ENCODE measurements around the gene PDGFA.

The PDGFA gene

DNA sequence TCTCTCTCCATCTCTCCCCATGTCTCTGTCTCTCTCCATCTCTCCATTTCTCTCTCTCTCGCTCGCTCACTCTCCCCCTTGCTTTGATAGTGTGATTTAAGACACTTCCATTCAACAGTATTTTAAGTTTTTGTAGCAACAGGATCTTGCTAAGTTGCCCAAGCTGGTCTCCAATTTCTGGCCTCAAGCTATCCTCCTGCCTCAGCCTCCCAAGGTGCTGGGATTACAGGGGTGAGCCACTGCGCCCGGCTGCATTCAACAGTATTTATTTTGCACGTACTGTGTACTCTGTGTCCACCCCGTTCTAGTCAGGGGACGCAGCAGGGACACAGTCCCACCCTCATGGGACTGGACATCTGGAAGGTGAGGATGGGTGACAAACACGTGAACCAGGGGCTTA, 14.4 kb upstream of the PDGFA start:
- no peak for DNase-seq

GRCh38 chr7:533266-533665, 13.6 kb upstream of the PDGFA start:
- no peak for DNase-seq

DNA sequence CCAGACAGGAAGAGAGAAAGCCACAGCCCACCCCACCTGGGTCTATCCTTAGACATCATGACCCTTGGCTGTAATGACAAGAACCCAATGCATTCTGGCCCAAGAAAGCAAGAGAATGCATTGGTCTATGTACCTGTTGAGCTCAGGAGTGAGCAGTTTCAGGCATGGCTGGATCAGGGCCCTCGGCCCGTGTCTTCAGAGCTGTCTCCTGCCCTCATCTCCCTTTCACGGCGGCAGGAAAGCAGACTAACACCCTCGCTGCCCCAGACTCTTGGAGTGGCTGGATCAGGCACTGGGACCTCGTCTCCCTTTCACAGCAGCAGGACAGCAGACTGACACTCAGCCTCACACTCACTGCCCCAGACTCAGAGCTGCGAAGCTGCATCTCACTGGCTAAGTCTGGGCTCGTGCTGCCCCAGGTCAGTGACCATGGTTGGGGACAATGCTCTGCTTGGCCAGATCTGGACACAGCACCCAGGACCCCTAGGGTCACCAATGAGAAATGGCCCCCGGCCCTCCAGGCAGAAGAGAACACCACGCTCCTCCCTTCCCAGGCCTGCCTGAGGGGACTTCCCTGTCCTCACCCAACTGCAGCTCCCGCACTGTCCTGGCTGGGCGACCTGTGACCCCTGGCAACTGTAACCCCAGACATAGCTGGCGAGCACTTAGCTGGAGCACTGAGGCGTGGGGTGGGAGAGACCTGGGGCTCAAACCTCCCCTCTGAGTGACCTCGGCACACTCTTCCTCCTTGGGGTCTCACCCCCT, 12.9 kb upstream of the PDGFA start:
- DNase-seq: no peak

GRCh38 chr7:531777-532176, 12.1 kb upstream of the PDGFA start:
- DNase-seq: no peak

GRCh38 chr7:528451-528850, 8.8 kb upstream of the PDGFA start:
- DNase-seq: no peak

GRCh38 chr7:527723-528122, 8.1 kb upstream of the PDGFA start:
- DNase-seq: no peak

GRCh38 chr7:526460-527034, 6.9 kb upstream of the PDGFA start:
- no peak for DNase-seq

- peak; percentile 39 to 57 for DNase-seq
Measured at GRCh38 chr7:525740-526139, 6.1 kb upstream of the PDGFA start.

DNA sequence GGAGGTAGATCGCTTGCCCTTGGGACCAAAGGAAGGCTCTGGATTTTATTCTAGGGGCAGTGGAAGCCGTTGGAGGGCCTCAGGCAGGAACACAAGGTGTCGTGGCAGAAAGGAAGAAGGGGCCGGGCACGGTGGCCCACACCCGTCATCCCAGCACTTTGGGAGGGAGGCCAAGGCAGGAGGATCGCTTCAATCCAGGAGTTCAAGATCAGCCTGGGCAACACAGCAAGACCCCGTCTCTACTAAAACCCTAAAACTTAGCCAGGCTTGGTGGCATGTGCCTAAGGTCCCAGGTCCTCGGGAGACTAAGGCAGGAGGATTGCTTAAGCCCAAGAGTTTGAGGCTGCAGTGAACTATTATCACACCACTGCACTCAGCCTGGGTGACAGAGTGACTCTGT, 5.2 kb upstream of the PDGFA start:
- DNase-seq: no peak

DNA sequence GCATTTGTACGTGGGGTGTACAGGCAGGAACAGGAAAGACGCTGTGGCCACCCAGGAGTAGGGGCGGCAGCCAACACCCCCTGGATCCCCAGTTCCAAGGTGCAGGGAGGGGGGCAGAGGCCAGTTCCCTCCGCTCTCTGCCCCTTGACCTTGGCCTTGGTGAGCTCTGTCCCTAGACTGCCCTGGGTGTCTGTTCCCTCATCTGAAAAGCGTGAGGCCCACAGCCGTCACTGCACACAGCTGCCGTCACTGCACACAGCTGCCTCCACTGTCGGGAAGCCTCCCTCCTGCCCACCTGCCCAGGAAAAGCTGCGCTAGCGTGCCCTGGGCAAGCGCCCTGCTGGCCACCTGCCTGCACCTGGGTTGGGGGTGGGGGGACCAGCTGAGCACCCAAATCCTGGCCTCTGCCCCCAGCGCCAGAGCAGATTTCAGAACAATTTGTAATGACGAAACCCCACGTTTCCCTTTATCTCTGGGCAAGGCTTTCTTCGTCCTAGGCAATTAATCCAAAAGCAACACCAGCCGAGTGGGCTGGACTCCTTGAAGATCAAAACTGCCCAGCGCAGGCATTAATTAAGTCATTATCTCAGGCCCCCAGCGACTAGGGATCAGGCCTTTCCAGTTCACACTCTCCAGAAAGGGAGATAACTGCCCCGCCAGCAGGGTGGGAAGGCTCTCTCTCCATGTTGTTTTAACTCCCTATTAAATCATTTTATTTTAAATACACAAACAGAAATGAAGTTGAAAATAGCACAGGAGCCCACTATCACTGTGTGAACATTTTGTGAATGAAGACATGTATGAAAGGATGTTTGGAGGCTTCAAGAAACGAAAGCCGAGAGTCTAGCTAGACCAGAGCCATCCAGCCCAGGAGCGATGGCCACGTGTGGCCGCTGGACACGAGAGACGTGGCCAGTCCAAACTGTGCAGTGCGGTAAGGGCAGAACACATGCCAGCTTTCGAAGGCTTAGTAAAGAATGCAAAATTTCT, 4.0 kb upstream of the PDGFA start:
- no peak for DNase-seq

GRCh38 chr7:522951-523314, 3.3 kb upstream of the PDGFA start:
- DNase-seq: no peak

DNA sequence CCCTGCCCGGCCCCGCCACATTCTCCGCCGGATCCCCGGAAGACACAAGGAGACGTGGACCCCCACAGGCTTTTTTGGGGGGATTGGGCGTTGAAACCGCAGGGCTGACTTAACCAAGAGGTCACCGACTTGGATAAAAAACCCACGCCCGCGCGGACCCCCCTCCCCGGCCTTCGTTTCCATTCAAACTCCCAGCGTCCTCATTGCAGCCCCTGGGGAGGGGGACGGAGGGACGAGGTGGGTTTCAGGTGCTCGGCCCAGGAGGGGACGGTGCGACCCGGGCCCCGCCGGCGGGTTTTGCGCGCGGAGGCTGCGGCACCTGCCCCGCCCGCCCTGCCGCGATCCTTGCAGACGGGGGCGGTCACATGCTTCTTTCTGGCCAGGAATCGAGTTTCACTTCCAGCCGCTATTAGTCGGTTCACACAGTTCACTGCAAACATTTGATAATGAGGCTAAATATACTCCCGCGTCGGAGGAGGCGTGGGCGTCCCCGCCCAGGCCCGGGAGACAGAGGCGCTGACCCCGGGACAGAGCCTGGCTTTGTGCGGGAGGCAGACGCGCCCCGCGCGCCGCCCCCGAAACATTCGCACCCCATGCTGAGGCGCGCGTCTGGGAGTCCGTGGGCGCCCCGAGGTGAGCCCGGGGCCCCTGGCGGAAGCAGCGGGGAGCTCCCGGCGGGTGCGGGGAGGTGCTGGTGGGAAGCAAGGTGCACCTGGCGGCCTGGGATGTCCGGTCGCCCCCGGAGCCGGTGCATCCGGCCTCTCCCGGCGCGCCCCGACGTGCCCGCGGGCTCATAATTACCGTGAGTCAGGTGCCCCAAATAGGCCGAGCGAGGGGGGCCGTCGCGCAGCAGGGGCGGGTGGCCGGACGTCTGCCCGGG, 2.7 kb upstream of the PDGFA start:
- DNase-seq: peak in 1 of 2 experiments; percentile 2

GRCh38 chr7:521221-522070, 1.8 kb upstream of the PDGFA start:
- DNase-seq: no peak

DNA sequence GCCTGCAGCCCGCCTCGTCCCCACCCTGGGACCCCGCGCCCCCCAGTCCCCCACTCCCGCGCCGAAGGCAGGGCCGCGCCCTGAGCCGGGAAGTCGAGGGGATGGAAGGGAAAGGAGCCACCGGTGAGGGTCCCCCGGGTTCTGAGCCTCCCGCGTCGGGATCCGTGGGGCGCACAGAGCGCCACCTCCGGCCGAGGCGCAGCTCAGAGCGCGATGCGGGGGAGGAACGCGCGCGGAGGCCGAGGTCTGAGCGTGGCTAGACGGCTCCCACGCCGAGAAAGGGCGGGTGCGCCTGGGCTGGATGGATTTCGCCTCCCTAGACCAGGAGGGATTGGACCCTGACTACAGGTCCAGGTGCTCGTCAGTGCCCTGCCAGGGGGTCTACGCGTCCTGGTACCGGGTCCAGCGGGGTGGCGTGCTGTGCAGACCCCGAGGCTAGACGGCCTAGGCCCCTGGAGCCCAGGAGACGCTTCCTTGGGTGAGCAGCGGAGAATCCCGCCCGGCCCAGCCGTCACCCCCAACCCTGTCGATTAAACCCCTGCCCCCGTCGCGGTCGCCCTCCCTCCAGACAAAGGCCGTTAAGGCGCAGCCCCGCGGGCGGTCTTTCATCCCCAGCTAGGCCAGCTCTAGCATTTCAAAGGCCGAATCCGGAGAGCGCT, 986 bp upstream of the PDGFA start:
- no peak for DNase-seq

GRCh38 chr7:518630-519483, 789 bp downstream of the PDGFA start:
- DNase-seq: peak; percentile 16 to 18

- DNase-seq: no peak
Measured at GRCh38 chr7:517774-518629, 1.6 kb downstream of the PDGFA start.

- DNase-seq: no peak
Measured at GRCh38 chr7:516606-517456, 2.8 kb downstream of the PDGFA start.

DNA sequence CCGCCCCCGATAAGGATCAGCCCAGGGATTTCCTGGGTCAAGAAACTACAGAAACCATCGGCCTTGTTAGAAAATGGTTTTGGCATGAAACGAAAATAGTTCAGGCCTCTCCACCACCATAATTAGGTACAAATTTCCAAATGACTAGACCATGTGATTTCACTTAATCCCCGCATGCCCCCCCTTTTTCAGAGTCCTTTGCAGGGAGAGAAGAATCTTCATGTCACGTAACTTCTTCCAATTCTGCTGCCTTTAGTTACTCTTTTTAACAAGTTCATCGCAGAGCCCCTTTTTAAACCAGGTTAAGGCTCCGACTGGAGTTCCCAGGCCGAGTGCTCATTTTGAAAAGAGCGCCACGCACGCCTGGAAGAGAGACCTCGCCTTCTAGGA, 3.4 kb downstream of the PDGFA start:
- DNase-seq: no peak
